Pancreas (tissue), 10 donors: ENCODE results near the gene GRM7. TPM values are rescaled to one million over a fixed set of nuclear protein-coding genes. Genes with fewer than 3 reads are reported as not detected.

Experiments used
- ATAC-seq, 4 donors: fragments of 200-7000 bp; cut with Tn5 transposase; one replicate each; pipeline versions ENCODE4 v1.8.0 to v1.9.1; 2020; ENCODE audit warnings: mild to moderate bottlenecking in 4 of 4, moderate library complexity in 4 of 4
- DNase-seq, 6 donors: peaks; one replicate each; pipeline ENCODE4 v3.0.0-alpha.2; 2020
- FAIRE-seq: peaks from 2 replicates; lab custom pipeline; 2012; peaks lifted over from hg19 to GRCh38; lab: Jason Lieb, UNC
- H3K27ac ChIP-seq, 4 donors: fragments of 200-600 bp; sonication (generic); 1 replicate in 3 of 4; 2 replicates in 1 of 4; pipeline versions ENCODE4 v1.5.0 to v1.8.0; 2020
- H3K27me3 ChIP-seq, 4 donors: fragments of 200-600 bp; one replicate each; pipeline ENCODE4 v1.8.0; 2021
- H3K36me3 ChIP-seq, 3 donors: fragments of 200-600 bp; sonication (generic) in 1 of 3; one replicate each; pipeline versions ENCODE4 v1.5.0 to v1.8.0; 2020 to 2021
- H3K4me1 ChIP-seq, 3 donors: fragments of 200-600 bp; one replicate each; pipeline ENCODE4 v1.8.0; 2021
- H3K4me3 ChIP-seq, 4 donors: fragments of 200-600 bp; sonication (generic) in 2 of 4; one replicate each; pipeline versions ENCODE4 v1.5.0 to v1.8.0; 2020 to 2021
- H3K9me3 ChIP-seq, 4 donors: fragments of 200-600 bp; one replicate each; pipeline ENCODE4 v1.8.0; 2021
- WGBS, 2 donors: extraction: QIAGEN DNeasy Blood & Tissue Kit; methylation state at CpG; one replicate each; pipeline ENCODE4 v1.1.7; 2013; 5-methylcytosine and 5-hydroxymethylcytosine counted together
- intact Hi-C, 3 donors: fragments of 100-400 bp; cut with DNase I; formaldehyde crosslinking; loops; one replicate each; pipeline versions ENCODE4 v1.11.1 to v1.14.2; 2022
- polyA plus RNA-seq, 2 donors: library from polyadenylated mRNA; stranded (reverse); fragments of 200-250 nt; gene quantifications; one replicate each; pipeline ENCODE4 v1.2.3, GENCODE V29; 2013
- total RNA-seq, 6 donors: library from RNA; stranded (reverse); fragmentation: NEBNext Ultra II Directional in 4 of 6; extraction: Animal tissue kit (Norgen Biotek cat#: 25700) in 4 of 6; gene quantifications; one replicate each; pipeline versions ENCODE4 v1.2.1 to v1.2.4, GENCODE V29; 2021 to 2023
- TF ChIP-seq, protein P1 (sequence below), 4 donors: fragments of 200-600 bp; sonication (generic) in 3 of 4; IDR thresholded peaks; one replicate each; pipeline versions ENCODE4 v1.5.0 to v1.8.0; 2021; ENCODE audit warnings: antibody characterized with exemption in 4 of 4
- donor health status: healthy with polysubstance abuse.
- donor health status: DM: no; HTN: no; CAD: no; lungs with moderate emphysema.
- donor health status: DM: no; HTN: no; CAD: no.
- donor health status: control.
- donor health status: control.
- donor health status: Bipolar disorder and iron deficiency.
- donor health status: DM: yes; HTN: yes; CAD: no.
- donor health status: DM: no; HTN: no; CAD: no.
- donor health status: DM: no; HTN: no; CAD: no.
- donor health status: DM: yes; HTN: yes; CAD: no.

Gene GRM7
- total and polyA plus RNA-seq, 8 donors: 0.03 to 0.28 (median 0.18) TPM; not detected in 4

DNA sequence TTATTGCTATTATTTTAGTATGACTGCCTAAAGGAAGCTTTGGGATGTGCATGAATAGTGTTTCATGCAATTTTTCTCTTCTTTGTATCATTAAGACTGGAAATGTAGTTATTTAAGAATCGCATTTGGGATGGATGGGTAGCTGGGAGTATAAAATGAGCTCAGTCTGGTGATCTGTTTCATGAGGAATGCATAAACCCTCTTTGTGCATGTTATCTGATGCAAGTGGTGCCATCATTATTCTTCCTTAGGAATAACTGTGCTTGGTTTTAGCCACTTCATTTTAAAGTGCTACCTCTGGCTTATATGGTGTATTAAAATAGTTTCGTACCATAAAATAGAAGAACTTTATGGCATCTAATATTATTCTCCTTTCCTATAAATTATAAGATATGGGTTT is 535.6 kb downstream of the GRM7 start:
- WGBS, 2 donors: 92 to 96% methylated on average over 2 of the region's 2 CpGs
- TF ChIP-seq, protein P1, sequence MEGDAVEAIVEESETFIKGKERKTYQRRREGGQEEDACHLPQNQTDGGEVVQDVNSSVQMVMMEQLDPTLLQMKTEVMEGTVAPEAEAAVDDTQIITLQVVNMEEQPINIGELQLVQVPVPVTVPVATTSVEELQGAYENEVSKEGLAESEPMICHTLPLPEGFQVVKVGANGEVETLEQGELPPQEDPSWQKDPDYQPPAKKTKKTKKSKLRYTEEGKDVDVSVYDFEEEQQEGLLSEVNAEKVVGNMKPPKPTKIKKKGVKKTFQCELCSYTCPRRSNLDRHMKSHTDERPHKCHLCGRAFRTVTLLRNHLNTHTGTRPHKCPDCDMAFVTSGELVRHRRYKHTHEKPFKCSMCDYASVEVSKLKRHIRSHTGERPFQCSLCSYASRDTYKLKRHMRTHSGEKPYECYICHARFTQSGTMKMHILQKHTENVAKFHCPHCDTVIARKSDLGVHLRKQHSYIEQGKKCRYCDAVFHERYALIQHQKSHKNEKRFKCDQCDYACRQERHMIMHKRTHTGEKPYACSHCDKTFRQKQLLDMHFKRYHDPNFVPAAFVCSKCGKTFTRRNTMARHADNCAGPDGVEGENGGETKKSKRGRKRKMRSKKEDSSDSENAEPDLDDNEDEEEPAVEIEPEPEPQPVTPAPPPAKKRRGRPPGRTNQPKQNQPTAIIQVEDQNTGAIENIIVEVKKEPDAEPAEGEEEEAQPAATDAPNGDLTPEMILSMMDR (IDR thresholded peaks at IDR 0.05): no peak
- Histone ChIP-seq H3K4me1 (no peaks in the 10 kb centered on the region), H3K27ac (no peak overlapping the region), H3K27me3 (no peaks in the 10 kb centered on the region), H3K4me3 (no peak overlapping the region), H3K36me3 (no peaks in the 10 kb centered on the region), H3K9me3 (no peaks in the 10 kb centered on the region)
- FAIRE-seq (no peak), DNase-seq (no peak), ATAC-seq (no peak)
- intact Hi-C loops: no loop called here

DNA sequence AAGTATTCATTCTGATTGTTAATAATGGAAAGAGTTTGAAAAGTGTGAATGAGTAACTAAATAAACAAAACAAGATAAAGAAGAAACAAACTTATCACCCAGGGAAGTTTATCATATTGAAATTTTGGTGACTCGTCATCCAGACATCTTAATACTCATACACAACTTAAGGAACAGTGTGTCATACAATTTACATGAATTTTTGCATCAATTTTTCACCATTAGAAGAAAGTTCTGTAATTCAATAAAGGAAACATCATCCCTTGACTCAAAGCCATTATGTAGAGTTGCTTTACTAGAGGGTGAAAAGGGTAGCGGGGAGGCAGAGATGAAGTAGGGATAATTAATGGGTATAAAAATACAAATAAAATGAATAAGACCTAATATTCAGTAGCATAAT is 536.2 kb downstream of the GRM7 start:
- TF ChIP-seq, protein P1 (IDR thresholded peaks at IDR 0.05): no peak

DNA sequence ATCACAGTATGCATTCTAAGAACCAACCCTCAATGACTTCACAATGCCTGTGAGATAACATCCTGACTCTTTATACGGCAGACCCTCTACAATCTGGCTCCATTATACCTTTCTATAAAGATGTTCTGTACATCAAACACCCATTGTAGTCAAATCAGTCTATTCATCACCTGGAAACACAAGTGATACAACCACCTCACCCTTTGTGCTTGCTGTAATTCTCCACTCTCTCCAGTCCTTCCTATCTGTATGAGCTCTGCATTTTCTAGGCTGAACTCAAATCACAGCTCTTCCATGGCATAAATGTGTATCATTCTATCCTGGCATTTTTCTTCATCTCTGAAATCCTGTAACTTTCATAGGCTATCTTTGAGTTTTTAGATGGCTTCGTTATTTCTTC is 539.4 kb downstream of the GRM7 start:
- ATAC-seq (no peak), DNase-seq (no peak), FAIRE-seq (no peak)
- Histone ChIP-seq H3K4me3 (no peak overlapping the region), H3K27me3 (no peaks in the 10 kb centered on the region), H3K36me3 (no peaks in the 10 kb centered on the region), H3K27ac (no peak overlapping the region), H3K4me1 (no peaks in the 10 kb centered on the region), H3K9me3 (no peaks in the 10 kb centered on the region)
- intact Hi-C loops: no loop called here
- WGBS, 2 donors: 70 to 80% methylated on average over 2 of the region's 2 CpGs
- TF ChIP-seq, protein P1 (IDR thresholded peaks at IDR 0.05): no peak

More for the DNA sequence above, 536.2 kb downstream of the GRM7 start:
- Histone ChIP-seq H3K27me3 (no peaks in the 10 kb centered on the region), H3K9me3 (no peaks in the 10 kb centered on the region), H3K4me1 (no peaks in the 10 kb centered on the region), H3K36me3 (no peaks in the 10 kb centered on the region), H3K27ac (no peak overlapping the region), H3K4me3 (no peak overlapping the region)
- ATAC-seq: no peak
- FAIRE-seq: no peak
- 70 to 78% methylated on average over 2 of the region's 2 CpGs for WGBS, 2 donors
- DNase-seq: no peak
- intact Hi-C loops: no loop called here

DNA sequence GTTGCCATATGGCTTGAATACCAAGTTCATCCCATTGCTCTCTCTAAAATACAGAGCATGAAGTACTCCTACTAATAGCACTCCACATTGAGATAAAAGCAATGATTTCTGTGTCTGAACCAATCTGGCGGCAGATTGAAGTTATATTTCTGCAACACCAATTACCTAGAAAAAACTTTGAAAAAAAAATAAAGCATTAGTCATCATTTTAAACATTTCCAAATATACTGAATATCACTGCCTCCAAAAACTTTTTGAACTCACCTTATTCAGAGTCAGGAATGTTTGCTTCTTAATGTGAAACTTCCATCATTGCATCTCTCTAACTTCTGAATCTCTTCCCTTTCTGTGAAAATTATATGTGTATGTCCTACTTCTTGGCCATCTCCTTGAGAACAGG is 540.5 kb downstream of the GRM7 start:
- intact Hi-C loops: no loop called here
- Histone ChIP-seq H3K9me3 (no peaks in the 10 kb centered on the region), H3K27ac (no peak overlapping the region), H3K4me3 (no peak overlapping the region), H3K27me3 (no peaks in the 10 kb centered on the region), H3K4me1 (no peaks in the 10 kb centered on the region), H3K36me3 (no peaks in the 10 kb centered on the region)
- TF ChIP-seq, protein P1 (IDR thresholded peaks at IDR 0.05): no peak
- no peak for ATAC-seq
- WGBS, 2 donors: 94 to 96% methylated on average over 1 of the region's 1 CpG
- DNase-seq: no peak
- no peak for FAIRE-seq

DNA sequence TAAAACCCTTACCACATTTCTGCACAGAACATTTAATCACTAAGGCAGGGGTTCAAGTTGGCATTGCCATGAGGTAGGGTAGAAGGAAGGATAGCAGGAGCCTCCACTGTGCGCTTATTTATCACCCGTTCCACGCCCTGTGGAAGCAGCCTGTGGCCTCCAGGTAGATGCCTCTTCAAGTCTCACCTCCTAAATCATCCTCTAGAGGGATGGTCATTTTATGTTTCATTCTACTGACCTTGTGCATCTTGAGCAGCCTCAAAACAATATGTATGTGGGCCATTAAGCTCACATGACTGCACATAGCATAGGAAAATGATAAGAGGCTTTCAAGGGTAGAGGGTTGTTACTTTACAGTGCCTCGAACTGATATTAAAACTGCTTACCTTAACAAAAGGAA is 546.2 kb downstream of the GRM7 start:
- no peak for FAIRE-seq
- TF ChIP-seq, protein P1 (IDR thresholded peaks at IDR 0.05): no peak
- Histone ChIP-seq H3K4me1 (no peaks in the 10 kb centered on the region), H3K27ac (no peak overlapping the region), H3K9me3 (no peaks in the 10 kb centered on the region), H3K27me3 (no peaks in the 10 kb centered on the region), H3K36me3 (no peaks in the 10 kb centered on the region), H3K4me3 (no peak overlapping the region)
- DNase-seq: no peak
- ATAC-seq: no peak
- 81 to 88% methylated on average over 4 of the region's 4 CpGs for WGBS, 2 donors
- intact Hi-C loops: no loop called here
